Suprapubic skin (tissue), 3 donors: Measurements from ENCODE around the gene ZFYVE1.

Experiments
- CTCF ChIP-seq, 2 donors: fragments of 200-600 bp in 1 of 2; fragments of 450-650 bp in 1 of 2; sonication (generic) in 1 of 2; IDR thresholded peaks; one replicate each; pipeline ENCODE4 v1.5.1; 2016 to 2019; ENCODE audit warnings: antibody characterized with exemption in 2 of 2, mild to moderate bottlenecking in 1 of 2, moderate library complexity in 1 of 2
- POLR2A ChIP-seq, 2 donors: fragments of 450-650 bp; IDR thresholded peaks; one replicate each; pipeline ENCODE4 v1.6.1; 2017; ENCODE audit warnings: antibody characterized with exemption in 2 of 2, mild to moderate bottlenecking in 2 of 2, moderate library complexity in 2 of 2

- no peak for TF ChIP-seq CTCF (IDR thresholded peaks at IDR 0.05)
- no peak for TF ChIP-seq POLR2A (IDR thresholded peaks at IDR 0.05)
Measured at GRCh38 chr14:72925815-72926291, 101.1 kb downstream of the ZFYVE1 start.
